GM18511 (cell line): ENCODE data around the gene OPHN1.

Experiments
- ATAC-seq: cut with Tn5 transposase; IDR thresholded peaks from one replicate; pipeline ENCODE4 v1.9.1; 2021; ENCODE audit warnings: mild to moderate bottlenecking, moderate library complexity; ENCODE audit not compliant: unreplicated experiment

The OPHN1 gene

DNA sequence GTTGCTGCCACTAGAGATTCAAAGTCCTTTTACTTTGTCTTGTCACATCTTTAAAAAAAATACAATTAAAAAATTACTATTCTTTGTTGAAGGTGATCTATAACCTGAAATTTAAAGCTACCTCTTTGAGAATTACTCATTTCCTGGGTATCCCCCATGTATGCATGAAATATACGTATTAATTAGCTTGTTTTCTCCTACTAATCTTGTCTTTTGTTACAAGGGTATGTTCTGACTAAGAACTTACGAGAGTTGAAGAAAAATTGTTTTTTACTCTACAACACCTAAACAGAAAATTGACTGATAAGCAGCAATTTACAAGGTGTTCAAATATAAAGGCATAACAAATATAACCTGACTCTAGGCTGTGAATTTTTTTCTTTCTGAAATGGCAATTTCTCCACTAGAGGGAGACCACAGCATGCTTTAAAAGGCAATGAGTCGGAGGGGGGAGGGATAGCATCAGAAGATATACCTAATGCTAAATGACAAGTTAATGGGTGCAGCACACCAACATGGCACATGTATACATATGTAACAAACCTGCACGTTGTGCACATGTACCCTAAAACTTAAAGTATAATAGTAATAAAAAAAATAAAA lies 249.6 kb downstream of the OPHN1 start:
- ATAC-seq = peak; percentile 59

DNA sequence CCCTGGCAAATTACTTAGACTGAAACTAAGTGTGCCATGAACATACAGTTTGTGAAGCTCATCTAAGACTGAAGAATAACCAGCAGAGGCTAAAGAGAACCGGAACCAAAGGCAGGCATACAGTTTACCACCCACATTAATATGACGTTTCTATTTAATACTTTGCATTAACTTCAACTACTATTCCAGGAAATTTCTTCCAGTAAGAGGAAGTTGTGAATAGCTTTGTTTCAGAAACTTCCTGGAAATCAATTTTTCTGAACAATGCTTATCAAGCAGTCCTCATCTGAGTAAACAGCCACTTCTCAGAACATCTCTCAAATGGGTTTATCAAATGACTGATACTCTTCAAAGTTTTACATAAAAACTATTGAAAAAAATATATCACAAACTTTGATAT lies 252.7 kb downstream of the OPHN1 start:
- ATAC-seq = no peak

DNA sequence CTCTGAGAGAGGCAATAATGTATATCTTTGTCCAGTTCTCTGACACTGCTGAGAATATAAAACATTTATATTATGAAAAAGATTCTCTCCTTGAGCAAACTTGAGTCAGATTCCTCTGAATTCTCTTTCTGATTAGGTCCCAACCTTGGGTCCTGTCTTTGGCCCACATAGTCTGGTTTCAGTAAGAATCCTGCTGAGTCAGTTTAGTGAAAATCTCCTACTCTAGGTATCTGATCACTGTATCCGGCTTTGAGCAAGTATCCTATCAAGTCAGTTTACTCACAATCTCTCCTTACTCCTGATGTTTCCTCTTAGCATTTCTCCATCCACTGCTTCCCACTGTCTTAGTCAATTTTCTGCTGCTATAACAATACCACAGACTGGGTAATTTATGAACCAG lies 253.9 kb downstream of the OPHN1 start:
- ATAC-seq = no peak

DNA sequence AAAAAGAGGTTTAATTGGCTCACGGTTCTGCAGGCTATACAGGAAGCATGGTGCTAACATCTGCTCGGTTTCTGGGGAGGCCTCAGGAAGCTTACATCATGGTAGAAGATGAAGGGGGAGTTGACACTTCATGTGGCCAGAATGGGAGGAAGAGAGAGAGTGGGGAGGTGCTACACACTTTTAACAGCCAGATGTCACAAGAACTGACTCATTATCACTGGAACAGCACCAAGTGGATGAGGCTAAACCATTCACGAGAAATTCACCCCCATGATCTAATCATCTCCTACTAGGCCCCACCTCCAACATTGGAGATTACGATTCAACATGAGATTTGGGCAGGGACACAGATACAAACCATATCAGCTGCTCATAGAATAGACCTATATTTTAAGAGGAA lies 255.8 kb downstream of the OPHN1 start:
- no peak for ATAC-seq

DNA sequence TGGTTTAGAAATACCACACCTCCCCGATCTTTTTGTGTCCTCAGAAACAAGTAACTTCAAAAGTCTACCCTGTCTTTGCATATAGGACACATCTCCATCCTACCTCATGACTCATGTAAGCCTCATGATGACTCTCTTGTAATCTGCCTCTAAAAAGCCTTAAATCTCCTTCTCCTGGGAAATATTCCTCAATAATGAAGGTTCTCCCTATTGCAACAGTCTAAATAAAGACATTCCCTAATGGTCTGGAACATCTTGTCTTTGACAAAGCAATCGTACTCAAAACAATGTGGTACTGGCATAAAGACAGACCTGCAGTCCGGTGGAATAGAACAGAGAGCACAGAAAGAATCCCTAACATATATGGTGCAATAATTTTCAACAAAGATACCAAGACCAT lies 257.7 kb downstream of the OPHN1 start:
- no peak for ATAC-seq

DNA sequence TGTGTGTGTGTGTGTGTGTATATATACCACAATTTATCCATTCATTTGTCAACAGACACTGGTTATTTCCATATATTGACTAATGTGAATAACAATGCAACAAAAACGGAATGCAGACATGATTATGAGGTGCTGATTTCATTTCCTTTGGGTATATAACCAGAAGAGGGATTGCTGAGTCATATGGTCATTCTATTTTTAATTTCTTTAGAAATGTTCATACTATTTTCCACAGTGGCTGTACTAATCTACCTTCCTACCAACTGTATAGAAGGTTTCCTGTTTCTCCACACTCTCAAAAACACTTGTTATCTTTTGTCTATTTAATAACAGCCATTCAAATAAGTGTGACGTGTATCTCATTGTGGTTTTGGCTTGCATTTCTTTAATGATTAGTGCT lies 269.9 kb downstream of the OPHN1 start:
- no peak for ATAC-seq

DNA sequence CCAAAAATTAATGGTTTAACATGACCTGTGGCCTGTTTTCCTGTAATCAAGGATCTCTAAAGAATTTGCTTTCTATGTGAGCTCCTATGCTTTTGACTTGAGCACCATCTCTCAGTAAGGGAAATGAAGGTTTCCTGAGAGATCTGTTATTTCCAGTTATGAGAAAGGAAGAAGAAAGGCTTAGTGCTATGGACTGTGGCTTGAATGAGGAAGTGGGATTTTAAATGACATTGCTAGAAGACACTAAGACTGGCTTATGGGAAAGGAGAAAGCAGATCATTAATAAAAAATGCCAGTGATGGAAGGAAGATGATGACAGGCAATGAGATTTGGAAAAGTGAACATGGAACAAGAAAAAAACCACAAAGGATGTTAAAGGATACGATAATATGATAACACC lies 285.4 kb downstream of the OPHN1 start:
- ATAC-seq = no peak

DNA sequence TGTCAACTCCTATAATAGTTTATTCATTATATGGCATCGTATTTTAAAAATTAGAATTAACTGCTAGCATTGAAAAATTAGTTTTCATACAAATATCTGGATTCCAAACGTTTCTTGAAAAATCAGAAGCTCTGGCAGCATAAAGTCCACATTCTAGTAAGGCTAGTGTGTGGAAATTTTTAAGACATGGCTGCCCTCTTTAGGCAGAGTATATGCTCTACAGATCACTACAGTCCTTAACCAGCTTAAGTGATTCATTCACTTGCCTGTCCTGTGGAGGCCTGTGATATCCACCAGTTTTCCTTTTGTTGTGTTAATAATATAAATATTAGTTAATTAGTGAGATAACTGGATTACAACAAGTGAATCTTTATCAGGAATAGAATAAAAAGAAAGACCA lies 287.2 kb downstream of the OPHN1 start:
- no peak for ATAC-seq

DNA sequence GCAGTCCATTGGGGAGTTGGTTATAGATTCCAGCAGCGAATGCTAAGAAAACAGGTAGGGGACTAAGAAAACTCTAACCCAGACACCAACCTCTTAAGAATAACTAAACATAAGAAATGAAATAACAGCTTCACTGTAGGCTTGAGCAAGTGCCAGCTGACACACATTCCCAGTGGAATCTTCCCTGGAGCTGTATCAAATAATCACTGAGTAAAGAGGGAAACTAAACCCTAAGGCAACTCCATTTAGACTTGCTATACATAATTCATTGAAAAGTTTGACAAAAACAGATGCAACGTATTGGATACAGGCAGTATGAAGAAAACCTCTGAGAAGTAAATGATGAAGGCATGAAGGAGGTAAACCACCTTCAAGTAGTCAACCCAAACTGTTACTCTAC lies 293.5 kb downstream of the OPHN1 start:
- no peak for ATAC-seq

DNA sequence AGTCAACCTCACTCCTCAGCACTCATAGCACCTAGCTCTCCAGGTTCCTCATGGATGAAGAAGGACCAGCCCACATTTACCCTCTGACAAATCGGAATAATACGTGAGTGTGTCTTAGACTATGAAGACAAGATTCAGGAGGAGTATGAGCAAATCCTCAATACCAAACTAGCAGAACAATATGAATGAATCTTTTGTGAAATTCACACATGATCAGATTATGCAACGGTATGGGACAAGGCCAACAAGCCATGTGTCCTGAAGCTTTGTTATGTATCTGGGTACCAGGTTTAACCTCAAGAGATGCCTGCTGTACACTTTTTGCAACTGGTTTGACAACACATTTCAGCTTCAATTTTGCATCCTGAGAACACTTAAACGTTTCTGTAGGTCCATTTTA lies 300.1 kb downstream of the OPHN1 start:
- no peak for ATAC-seq

DNA sequence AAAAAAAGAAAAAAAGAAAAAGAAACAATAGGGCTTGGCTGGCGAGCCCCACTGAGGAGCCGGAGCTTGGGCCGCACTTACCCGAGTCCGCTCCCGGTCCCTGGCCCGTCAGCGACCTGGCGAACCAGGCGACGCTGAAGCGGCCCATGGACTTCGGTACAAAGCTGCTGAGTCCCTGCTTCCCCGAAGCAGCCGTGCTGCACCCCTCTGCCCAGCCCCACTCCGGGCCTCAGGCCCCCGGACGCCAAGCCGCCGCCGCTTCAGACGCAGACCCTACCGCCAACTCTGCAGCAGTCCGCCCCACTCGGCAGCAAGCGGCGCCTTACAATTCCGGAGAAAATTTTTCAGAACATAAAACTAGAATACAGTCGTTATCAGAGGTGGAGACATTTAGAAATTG lies 300.5 kb downstream of the OPHN1 start:
- no peak for ATAC-seq

DNA sequence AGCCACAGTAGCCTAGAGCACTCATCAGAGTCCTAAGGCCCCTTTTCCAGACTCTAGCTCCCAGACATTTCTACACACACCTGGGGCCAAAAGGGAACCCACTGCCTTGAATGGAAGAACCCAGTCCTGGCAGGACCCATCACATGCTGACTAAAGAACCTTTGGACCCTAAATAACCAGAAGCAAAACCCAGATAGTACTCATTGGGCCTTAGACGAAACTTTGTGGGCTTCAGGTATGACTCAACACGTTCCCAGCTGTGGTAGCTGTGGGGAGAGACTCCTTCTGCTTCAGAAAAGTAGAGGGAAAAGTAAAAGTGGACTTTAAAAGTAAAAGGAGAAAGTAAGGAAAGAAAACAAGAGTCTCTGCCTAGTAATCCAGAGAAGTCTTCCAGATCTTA lies 311.5 kb downstream of the OPHN1 start:
- no peak for ATAC-seq

DNA sequence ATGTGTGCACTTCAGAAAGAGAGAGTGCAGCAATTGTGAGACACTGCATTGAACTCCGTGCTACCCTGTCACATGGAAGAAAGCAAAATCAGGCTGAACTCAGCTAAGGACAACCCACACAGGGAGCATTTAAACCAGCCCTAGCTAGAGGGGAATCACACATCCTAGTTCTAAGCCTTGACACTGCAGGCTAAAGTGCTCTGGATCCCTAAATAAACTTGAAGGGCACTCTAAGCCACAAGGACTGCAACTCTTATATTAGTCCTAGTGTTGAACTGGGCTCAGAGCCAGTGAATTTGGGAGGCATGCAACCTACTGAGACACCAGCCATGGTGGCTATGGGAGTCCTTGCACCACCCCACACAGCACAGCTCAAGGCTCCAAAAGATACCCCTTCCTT lies 311.9 kb downstream of the OPHN1 start:
- ATAC-seq = no peak

DNA sequence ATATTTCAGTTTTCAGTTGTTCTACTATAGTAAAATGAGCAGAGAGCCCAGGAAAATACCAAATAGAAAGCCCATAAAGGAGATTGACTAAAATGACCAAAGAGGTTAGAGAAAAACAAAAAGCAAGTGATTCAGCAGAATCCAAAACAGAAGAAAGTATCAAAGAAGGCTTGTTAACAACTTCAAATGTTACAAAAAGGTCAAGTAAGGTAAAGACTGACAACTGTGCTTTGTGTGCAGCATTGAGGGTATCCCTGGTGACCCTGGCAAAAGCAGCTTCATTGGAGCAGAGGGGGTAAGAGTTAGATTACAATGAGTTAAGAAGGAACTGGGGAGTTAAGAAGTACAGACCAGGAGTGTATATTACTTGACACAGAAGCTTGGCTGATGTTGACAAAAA lies 317.9 kb downstream of the OPHN1 start:
- ATAC-seq = no peak

DNA sequence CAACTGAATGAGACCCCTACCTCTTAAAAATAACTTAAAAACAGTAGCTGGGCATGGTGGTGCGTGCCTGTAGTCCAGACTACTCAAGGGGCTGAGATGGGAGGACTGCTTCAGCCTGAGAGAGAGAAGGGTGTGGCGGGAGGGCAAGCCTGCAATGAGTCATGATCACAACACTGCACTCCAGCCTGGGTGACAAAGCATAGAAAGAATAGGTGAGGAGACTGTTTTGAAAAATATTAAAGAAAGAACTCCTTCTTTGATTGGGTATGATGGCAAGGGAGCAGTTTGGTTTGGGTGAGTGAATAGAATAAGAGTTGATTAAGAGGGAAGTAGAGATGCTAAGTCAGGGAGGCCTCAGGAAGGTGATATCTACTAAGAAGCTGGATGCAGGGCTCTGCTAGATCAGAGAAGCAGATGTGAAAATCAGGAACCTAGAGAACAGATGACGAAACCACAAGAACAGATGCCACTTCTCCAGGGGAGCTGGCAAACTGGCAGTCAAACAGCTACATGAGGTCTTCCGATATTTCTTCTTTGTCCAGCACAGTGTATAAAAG lies 318.6 kb downstream of the OPHN1 start:
- ATAC-seq = no peak

DNA sequence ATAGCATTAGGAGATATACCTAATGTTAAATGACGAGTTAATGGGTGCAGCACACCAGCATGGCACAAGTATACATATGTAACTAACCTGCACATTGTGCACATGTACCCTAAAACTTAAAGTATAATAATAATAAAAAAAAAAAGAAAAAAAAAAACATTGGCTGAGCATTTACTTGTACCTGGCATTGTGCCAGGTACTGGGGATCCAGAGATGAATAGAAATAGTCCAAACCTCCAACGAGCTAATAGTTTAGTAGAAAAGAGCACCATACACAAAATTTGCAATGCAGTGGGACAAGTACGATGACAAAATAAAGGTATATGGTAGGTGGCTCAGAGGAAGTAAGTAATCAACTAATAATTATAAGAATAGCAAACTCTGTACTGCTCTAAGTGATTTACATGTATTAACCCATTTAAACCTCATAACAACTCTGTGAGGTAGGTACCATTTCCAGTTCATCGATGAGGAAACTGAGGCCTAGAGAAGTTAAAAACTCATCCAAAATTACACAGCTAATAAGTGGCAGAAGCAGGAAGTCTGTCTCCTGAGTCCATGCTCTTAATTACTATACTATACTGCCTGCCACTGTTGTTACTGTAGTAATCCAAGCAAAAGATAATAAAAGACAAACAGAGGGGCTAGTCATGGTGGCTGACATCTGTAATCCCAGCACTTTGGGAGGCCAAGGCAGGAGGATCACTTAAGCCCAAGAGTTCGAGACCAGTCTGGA lies 319.3 kb downstream of the OPHN1 start:
- ATAC-seq = no peak

DNA sequence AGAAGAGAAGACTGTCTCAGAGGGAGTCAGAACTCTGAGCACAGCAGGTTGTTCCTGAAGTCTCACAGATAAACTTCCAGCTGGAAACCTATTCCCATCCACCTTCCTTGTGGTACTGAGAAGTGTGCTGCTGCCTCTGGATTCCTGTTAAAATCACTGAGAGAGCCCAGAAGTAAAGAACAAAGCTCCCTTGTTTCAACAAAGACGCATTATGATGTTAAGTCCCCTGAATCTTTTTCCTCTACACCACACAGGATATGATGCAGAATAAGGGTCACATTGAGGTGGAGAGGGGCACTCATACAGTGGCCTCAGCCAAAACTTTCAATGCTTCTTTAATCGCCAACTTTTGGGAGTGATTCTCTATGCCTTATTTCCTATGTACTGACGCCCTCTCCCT lies 321.0 kb downstream of the OPHN1 start:
- no peak for ATAC-seq

DNA sequence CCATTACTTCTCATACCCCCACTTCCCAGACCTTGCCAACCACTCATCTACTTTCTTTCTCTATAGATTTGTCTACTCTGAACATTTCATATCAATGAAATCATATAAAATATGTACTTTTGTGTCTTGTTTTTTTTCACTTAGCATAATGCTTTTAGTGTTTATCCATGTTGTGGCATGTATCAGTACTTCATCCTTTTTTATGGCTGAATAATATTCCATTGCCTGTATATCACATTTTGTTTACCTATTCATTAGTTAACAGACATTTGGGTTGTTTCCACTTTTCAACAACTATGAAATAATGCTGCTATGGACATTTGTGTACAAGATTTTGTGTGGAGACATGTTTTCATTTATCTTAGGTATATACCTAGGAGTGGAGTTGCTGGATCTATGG lies 324.1 kb downstream of the OPHN1 start:
- no peak for ATAC-seq

DNA sequence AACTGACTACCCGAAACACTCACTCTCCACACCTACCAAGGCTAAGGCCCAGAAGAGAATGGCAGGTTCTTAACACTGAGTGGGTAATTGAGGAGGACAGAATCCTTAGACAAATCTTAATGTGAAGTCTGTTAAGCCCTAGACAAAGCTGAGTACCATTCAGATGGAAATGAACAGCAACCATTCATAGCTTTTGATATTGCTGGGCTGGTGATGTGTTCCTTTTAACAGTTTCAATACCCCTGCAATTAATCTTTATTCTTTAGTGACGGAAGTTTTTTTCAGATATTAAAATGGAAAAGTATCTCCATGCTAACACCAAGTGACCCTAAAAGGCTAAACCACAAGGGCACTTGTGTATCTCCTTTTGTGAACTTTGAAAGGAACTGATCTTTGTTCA lies 334.9 kb downstream of the OPHN1 start:
- no peak for ATAC-seq

DNA sequence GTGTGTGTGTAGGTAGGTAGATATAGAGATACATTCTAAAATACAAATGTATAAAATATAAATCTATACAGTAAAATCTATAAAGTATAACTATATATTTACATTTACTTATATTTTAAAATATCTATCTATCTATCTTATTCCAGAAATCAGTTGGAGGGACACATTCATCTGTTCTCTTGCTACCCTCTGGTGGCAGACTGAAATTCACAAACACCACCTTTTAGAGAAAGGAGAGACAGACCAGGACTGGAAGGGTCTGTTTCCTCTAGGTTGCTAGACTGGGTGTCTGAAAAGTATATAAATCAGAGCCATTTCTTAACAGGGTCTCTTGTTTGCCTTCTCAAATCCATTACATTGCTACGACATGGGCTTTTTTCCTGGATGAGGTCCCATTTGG lies 343.0 kb downstream of the OPHN1 start:
- no peak for ATAC-seq

DNA sequence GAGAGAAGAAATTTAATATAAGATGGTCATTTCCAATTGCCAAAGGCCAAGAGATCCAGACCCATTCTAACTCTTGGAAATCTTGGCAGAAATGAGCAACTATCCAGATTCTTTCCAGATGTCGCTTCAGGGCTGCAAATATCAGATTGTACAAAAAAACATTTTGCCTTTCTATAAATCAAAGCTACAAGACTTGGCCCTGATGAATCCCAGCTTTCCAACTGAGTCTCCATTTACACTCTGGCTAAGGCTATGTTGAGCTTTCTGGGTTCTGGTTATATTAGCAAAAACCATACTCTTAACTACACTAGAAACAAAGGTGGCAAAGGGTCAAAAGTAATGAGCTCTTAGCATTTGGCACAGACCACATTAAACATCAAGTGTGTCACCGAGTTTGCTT lies 345.8 kb downstream of the OPHN1 start:
- ATAC-seq = no peak

DNA sequence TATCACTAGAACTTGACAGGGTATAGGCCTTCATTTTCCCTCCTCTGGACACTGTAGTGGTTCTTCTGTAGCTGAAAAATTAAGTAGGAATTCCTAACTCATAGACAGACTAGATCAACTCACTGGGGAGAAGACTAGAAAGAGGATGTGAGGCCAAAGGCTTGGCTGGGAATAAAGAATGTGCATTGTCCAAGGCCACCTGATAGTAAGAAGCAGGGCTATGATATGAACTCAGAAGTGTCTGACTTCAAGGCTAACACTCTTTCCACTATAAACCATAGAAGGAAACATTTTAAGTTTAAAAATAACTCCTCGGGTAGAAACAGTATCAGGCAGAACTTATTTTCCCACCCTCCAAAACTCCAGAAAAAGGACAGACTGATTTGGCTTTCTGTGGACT lies 346.6 kb downstream of the OPHN1 start:
- no peak for ATAC-seq

DNA sequence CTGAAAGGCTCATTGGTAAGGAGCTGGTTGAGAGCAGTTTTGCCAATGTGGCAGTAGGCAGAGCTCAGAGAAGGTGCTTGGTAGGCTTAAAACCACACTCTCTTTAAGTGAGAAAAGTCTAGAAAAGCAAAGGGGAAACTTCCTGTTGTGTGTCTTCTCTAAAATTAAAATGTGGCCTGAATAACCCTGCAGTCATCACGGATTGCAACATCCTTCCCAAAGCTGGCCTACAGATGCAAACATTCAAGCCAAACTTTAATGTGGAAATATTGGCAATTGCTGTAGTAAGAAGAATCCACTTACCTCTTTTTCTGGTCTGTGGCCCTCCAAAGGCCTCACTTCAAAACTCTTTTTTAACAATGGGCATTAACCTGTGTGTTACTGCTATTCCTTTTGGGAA lies 348.5 kb downstream of the OPHN1 start:
- ATAC-seq = no peak
